Coronary artery (tissue), 2 donors: ENCODE results near the gene LCLAT1.

Source experiments
- DNase-seq: peaks from one replicate; pipeline ENCODE4 v3.0.0-alpha.2; 2017; ENCODE audit warnings: low spot score
- H3K27ac ChIP-seq, 2 donors: fragments of 200-600 bp; sonication (generic); one replicate each; pipeline ENCODE4 v1.5.1; 2016 to 2019
- H3K4me3 ChIP-seq: fragments of 200-600 bp; sonication (generic); 2 replicates; pipeline ENCODE4 v1.5.1; 2016; ENCODE audit warnings: mild to moderate bottlenecking, moderate library complexity
- CTCF ChIP-seq: fragments of 200-600 bp; sonication (generic); IDR thresholded peaks from one replicate; pipeline ENCODE4 v1.5.1; 2019; ENCODE audit warnings: antibody characterized with exemption

The LCLAT1 gene

GRCh38 chr2:30655660-30656059, 208.6 kb downstream of the LCLAT1 start:
- no peak for DNase-seq
- Histone ChIP-seq H3K4me3 (no peak overlapping the region), H3K27ac (no peak overlapping the region)
- no peak for TF ChIP-seq CTCF

- Histone ChIP-seq H3K4me3 (no peak overlapping the region), H3K27ac (no peak overlapping the region)
- no peak for DNase-seq
- TF ChIP-seq CTCF = no peak
These were observed 209.0 kb downstream of the LCLAT1 start for GRCh38 chr2:30656079-30656478.

- DNase-seq = no peak
- TF ChIP-seq CTCF = no peak
- no peak overlapping the region for H3K4me3 ChIP-seq
- H3K27ac ChIP-seq = no peak overlapping the region
These were observed 214.4 kb downstream of the LCLAT1 start for GRCh38 chr2:30661173-30662107.

- TF ChIP-seq CTCF = no peak
- Histone ChIP-seq H3K4me3 (no peak overlapping the region), H3K27ac (no peak overlapping the region)
- no peak for DNase-seq
These were observed 215.5 kb downstream of the LCLAT1 start for GRCh38 chr2:30662268-30663131.

GRCh38 chr2:30663321-30663720, 216.3 kb downstream of the LCLAT1 start:
- Histone ChIP-seq H3K4me3 (no peak overlapping the region), H3K27ac (no peak overlapping the region)
- no peak for DNase-seq
- no peak for TF ChIP-seq CTCF

GRCh38 chr2:30663806-30664205, 216.8 kb downstream of the LCLAT1 start:
- Histone ChIP-seq H3K4me3 (no peak overlapping the region), H3K27ac (no peak overlapping the region)
- no peak for TF ChIP-seq CTCF
- no peak for DNase-seq
